GM18508 (cell line): Measurements from ENCODE around the gene TRIM66.

Experiments
- ATAC-seq: cut with Tn5 transposase; IDR thresholded peaks from one replicate; pipeline ENCODE4 v1.9.1; 2021; ENCODE audit warnings: moderate number of reproducible peaks; ENCODE audit not compliant: insufficient read depth, unreplicated experiment

Gene TRIM66, protein sequence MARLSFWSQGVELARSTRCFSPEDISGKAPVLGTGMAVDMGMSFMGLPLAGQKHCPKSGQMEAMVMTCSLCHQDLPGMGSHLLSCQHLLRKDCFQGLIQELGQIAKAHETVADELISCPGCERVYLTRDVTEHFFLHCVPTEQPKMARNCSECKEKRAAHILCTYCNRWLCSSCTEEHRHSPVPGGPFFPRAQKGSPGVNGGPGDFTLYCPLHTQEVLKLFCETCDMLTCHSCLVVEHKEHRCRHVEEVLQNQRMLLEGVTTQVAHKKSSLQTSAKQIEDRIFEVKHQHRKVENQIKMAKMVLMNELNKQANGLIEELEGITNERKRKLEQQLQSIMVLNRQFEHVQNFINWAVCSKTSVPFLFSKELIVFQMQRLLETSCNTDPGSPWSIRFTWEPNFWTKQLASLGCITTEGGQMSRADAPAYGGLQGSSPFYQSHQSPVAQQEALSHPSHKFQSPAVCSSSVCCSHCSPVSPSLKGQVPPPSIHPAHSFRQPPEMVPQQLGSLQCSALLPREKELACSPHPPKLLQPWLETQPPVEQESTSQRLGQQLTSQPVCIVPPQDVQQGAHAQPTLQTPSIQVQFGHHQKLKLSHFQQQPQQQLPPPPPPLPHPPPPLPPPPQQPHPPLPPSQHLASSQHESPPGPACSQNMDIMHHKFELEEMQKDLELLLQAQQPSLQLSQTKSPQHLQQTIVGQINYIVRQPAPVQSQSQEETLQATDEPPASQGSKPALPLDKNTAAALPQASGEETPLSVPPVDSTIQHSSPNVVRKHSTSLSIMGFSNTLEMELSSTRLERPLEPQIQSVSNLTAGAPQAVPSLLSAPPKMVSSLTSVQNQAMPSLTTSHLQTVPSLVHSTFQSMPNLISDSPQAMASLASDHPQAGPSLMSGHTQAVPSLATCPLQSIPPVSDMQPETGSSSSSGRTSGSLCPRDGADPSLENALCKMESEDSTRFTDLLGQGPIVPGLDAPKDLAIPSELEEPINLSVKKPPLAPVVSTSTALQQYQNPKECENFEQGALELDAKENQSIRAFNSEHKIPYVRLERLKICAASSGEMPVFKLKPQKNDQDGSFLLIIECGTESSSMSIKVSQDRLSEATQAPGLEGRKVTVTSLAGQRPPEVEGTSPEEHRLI (N-terminal part only)

DNA sequence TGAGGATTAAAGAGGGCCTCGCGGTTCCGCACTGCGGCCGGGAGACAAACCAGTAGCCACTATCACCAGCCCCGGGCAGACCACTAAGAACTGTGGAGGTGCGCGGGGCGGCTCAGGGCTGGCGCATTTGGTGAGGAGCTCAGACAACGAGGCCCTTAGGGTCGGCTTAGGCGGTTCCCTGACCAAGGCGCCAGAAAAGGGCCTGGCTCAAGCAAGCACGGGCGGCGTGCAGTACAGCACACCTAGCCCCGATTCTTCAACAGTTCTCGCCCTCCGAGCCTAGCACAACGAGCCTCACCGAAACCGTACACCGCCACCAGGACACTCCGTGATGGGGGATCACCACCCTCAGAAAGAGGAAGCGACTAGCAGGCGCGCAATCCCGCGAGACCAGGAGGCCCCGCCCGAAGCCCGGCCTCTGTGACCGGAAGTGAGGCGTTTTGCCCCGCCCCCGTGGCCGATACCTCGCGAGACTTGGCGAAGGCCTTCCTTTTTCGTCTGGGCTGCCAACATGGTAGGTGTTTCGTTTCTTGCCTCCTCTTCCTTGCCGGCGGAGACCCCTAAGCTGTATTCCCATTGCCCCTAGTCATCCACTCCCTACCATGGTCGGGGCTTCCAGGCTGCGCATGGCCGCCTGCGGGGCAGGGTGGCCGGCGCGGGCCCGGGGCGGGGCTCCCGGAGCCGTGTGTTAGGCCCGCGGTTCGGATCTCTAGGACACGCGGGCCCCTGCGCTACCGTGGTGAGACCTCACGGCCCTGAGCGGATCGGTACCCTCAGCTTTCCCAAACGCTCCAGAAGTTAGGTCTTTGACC lies at the start of gene TRIM66, which contains the start of gene RPL27A:
Gene TRIM66 (minus strand): TSS at position 363 of the 812 bp plus-strand sequence. CDS start 10,391 bp downstream, outside the sequence.
Gene RPL27A (plus strand): TSS at position 490 of the 812 bp plus-strand sequence. CDS start 22 bp downstream, at position 512.
- ATAC-seq, result peak; percentile 88

DNA sequence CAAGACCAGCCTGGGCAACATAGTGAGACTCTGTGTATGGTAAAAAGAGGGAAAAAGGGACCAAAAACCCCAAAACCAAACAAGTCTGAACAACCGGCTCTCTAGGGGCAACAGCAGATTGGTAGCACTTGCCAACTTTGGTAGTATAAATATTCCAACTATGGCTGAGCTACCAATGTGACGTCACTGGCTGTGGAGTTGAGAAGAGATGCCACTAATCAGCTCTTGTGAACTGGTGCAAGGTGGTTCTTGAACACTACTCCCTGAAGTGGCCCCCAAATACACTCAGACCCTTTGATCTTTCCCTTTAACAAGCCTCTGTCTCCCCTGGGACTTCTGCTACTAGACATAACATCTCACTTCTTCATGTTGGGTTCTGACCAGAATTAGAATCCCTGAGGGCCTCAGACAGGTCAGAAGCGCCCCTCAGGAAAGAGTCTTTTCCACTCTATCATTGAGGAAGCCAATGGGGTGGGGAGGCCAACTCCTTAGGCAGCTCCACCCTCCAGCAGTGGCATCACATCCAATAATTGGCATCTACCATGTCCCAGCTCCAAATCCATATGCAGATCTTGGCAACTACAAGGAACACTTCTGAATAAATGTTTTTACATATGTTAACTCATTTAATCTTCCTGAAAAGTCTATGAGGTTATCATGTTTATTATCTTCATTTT lies 49.3 kb upstream of the TRIM66 start:
- ATAC-seq, result peak; percentile 10

DNA sequence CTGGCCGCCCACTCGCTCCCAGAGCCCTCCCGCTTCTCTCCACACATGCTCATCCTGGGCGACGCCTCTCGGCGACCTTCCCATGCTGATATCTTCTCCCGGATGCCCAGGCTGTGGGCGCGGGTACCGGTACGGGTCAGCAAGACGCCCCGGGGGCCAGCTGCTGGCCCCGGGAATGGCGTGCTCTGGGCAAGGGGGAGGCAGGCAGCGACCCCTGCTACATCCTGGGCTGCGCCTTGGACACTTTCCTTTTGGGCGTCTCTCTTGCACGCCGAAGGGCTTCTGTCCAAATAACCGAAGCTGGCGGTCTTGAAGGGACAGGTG lies 48.2 kb upstream of the TRIM66 start:
- ATAC-seq, result no peak

DNA sequence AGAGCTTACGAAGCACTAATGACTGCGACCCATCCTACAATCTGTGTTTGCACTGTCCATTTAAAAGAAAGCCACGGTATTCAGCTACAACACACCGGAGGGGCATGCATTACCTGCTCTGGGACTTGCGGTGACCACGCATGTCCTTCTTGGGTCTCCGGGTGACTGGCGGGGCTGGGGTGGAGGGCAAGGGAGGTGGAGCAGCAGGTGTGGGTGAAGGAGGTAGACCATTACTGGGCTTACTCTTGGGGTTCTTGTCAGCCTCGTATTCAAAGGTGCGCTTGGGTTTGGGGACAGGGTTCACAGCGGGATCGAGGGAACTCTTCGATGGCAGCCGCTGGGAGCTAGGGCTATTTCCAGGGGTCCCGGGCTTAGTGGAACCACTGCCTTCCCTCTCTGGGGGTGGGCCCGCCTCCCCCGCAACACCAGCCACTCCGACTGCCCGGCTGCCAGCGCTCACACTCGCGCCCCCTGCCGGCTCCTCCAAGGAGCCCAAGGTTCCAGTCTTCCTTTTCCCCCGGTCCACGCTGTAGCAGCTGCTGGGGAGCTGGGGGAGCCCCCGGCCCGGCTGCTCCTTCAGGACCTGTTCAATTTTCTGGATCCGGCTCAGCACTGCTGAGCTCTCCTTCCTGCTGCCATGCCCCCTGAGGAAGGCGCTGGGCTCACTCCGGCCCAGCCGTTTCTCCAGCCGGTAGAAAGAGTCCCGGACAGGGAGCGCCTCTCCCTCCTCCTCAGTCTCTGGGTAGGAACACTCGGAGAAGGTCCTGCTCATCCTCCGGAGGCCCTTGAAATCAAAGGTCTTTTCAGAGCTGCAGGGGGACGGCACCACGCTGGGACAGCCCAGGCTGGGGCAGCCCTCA lies 47.6 kb upstream of the TRIM66 start:
- no peak for ATAC-seq

DNA sequence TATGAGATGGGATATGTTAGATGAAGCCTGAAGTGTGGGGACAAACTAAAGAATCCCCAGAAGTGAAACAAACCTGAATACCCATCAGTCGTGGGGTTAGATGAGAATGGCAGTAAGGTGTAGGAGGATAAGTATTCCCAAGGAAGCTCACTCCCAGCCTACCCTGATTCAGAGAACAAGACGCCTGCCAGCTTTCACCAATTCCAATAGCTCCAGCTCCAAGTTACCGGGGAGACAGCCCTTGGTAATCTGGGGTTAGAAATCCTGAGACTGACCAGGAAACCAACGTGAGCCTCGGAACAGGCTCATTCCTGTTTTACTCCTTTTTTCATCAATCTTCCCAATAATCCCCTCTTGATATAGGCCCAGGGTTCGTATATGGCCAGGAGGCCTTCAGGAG lies 46.6 kb upstream of the TRIM66 start:
- no peak for ATAC-seq

DNA sequence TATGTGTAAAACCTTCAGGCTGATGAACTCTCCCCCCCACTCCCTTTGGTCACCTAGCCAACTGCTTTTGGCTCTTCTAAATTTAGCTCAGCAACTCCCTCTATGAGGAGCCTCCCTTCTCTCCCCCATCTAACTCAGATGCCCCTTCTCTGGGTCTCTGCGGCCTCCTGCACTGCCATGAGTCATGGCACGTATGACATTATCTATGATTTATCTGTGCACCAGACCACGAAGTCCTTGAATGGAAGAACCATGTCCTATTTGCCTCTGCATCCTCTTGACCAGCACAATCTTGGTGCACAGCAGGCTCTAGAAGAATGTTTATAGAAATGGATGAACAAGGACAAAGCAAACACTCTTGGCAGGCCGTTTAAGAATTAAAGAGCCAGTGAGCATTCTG lies 46.1 kb upstream of the TRIM66 start:
- no peak for ATAC-seq

DNA sequence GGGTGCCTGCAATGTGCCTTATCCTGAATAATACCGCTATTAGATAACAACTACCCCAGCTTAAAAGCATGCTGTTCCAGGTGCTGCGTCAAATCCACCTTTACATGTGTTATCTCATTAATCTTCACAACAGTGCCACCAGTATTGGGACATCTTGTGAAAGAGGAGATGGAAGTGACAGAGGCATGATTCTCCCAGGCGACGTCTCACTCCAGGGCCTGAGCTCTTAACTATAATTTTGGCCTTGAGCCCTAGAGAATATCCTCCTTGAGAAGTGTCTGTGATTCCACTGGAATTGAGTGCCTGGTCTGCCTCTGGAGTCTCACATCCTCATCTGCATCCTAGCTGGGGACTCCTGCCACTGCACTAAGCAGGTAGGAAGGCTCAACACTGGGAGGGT lies 43.9 kb upstream of the TRIM66 start:
- ATAC-seq, result no peak

DNA sequence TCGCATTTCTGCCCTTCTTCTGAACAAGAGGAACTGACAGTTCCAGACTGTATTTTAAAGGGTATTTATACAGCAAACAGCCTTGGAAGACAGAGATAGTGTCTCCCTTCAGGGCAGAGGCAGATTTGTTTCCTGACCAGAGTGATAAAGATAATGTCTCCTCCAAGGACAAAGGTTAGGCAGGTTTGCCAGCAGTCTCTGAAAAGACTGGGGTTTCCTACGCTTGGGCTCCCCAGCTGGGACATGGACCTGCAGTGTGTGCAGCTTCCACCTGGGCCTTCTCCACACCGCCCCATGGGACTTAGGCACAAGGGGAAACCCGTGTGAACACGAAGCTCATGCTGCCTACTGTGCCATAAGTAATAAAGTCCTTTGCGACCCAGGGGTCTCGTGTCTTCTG lies 42.2 kb upstream of the TRIM66 start:
- ATAC-seq, result no peak

DNA sequence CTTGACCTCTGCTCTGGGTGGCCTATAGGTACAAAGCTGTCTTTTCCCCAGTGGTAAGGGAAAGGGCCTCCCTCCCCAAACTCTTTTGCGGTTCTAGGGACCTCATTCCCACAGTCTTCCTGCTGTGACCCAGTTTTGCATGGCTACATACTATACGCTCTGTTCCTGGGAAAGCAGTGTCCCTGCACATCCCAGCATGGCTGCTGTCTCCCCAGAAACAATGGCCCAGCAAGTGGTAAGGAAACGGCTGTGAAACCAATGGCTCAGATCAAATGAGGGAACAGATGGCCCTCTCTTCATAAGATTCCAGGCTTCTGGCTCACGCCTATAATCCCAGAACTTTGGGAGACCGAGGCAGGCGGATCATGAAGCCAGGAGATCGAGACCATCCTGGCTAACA lies 41.2 kb upstream of the TRIM66 start:
- ATAC-seq, result no peak

DNA sequence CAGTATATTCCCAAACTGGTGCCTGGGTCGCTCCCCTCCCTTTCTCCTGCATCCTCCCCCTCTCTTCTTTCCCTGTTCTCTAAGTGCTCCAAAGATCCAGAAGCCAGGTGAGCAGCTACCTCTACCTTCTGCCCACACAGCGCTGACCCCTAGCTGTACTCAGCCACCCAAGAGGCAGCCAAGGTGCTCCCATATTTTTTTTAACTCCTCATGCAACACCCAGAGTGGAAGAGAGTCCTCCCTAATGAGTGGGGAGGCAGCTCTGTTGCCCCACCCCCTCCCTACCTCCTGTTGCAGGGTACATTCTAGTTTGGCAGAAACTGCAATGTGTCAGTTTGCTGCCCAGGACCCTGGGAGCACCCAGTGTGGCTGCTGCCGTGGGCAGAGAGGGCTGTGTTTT lies 40.3 kb upstream of the TRIM66 start:
- ATAC-seq, result no peak

DNA sequence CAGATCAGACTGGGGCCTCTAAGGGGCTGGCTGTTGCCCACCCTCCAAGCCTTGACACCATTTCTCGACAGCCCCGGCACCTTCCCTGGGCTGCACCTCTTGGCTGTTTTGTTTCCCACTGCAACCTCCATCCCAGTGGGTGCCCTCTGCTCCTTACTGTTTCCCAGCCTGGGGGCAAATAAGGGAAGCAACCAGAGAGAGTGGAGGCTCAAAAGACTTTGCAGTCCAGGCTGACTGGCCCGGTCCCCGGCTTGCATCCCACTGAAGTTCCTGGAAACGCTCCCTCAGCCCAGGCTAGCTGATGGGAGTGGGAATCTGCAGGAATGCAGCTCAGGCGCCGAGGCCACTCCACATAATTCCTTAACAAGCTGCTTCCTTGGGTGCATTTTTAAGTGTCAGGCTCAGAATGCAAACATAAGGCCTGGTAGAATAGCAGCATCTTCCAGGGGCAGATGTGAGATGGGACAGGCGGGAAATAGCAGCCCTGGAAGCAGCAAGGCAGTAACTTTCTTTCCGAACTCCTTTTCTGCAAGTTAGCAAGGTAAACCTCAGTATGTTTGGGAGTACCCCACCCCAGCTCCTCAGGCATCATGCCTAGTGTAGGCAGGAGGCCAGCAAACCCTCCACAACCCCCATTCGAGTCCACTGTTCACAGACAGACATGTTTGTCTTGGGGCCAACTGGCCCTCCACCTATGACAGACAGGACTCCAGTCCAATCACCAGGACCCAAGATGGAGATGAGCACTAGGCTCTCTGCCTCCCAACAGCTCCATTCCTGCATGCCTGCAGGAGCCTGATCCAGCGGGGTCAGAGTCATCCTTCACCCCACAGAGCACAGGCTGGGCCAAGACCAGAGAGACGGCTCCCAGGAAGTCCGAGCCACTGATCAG lies 39.4 kb upstream of the TRIM66 start:
- ATAC-seq, result no peak

DNA sequence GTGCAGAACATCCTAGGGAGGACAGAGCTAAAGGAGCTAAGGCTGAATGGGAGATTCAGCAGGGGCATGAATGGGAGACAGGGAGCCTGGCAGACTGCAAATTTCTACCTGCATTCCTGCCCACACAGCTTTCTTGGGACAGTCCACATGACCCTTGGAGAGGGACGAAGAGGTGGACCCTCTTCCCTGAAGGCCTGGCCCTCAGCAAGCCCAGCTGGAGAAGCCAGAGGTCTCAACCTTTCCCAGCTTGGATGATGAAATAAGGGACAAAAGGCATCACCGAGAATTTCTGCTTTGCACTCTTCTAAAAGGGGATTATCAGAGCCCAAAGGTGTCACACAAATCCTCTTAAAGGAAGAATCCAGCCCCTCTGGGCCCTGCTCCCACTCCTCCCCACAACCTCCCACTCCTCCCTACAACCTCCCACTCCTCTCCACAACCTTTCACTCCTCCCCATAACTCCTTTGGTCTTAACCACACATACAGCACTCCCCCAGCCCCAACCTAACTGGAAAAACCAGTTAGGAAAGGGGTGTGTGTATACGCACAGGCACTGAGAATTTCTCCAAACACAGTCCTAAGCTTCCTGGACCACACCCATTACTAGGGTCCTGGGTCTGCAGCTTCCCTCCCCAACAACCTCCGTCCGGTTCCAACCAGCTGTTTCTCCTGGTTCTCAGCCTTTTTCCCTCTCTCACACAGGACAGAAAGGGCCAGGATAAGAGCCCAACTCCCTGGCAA lies 38.6 kb upstream of the TRIM66 start:
- ATAC-seq, result no peak

DNA sequence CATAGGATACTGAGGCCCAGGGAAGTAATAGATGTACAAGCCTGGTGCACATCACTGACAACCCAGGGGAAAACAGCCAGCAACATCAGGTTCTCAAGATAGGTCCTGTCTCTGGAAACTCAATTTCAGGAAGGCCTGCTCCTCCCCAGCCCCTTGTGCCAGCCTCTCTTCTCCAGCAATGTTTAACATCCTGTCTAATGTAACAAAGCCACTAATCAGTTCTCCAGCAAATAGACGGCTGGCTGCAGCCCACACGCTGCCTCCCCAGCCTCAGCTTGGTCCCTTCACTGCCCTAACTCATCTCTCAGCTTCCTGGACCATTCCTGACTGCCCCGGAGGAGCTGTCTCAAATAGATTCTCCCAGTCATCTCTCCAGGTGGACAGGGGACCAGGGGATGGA lies 37.9 kb upstream of the TRIM66 start:
- no peak for ATAC-seq

DNA sequence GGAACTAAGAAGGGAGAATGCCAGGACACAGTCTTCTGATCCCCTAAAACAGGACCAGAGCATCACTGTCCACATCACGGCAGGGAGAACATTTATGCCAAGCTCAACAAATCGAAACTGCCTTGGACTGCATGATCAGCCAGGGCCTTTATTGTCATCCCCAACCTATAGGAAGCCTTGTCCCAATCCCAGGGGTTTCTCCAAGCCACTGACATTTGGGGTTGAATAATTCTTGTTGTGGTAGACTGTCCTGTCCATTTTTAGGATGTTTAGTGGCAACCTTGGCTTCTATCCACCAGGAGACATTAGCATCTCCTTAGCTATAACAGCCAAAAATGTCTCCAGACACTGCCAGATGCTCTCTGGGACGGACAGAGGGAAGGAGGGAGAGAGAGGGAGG lies 37.3 kb upstream of the TRIM66 start:
- no peak for ATAC-seq

DNA sequence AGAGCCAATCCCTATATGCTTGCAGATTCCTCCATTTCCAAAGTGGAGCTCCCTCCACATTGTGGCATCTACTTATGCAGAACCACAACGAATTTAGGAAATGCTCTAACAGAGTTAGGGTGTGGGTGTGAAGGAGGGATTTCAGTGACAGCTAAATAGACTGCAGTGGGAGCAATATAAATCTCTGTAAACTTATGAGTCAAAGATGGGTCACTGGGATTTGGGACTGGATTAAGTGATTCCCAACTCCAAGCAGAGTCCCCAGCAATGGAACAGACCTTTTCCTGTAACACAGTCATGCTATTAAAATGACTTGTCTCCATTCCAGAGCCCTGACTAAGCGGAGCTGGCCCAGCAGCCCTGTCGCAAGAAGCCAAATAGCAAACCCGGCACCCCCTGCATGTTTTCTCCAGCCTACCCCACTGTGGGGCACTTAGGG lies 36.8 kb upstream of the TRIM66 start:
- ATAC-seq, result no peak

DNA sequence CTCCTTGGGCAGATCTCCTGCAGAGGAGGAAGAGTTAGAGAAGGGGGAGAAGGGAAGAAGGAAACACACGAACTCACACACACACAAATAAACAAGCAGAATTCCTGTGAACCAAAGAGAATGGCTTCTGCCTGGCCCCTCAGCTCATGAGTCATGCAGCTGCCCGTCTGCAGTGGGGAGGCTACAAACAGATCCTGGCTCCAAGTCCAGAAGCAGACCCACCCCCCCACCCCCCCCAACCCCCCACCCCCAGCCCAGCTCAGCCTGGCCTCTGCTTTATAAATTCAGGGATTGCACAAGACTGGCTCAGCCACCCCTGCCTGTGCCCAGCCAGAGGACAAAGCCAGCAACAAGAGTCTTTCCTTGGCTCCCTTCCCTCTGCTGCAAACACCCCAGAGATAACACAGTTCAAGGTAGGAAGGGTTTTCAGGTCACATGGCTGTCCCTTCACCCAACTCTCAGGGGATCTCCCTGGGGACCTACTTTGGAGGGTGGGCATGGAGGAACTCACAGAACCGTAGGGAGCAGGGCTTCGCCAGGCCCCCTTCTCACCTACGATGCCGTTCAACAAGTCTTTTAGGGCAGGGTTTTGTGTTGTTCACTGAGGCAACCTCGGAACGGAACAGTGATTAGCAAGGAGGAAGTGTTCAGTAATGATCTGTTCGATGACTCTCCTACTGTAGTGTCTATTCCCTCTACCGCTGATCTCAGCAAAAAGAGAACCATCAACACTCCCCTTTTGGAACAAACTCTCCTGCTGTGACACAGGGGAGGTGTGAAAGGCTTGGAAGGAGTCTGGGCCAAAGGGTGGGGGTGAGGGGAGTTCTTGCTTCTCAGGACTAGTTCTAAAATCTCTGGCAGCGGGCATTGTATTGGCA lies 35.6 kb upstream of the TRIM66 start:
- no peak for ATAC-seq
